ENCODE data around the gene SRRM3.
A peak's percentile ranks its signal among the peaks of the same experiment; 100 is the strongest.
"Not testable (repeated sequence)": the region's sequence is repeated elsewhere in the genome, so short reads cannot be mapped to it uniquely, and the experiment has no call there.

Gene SRRM3

DNA sequence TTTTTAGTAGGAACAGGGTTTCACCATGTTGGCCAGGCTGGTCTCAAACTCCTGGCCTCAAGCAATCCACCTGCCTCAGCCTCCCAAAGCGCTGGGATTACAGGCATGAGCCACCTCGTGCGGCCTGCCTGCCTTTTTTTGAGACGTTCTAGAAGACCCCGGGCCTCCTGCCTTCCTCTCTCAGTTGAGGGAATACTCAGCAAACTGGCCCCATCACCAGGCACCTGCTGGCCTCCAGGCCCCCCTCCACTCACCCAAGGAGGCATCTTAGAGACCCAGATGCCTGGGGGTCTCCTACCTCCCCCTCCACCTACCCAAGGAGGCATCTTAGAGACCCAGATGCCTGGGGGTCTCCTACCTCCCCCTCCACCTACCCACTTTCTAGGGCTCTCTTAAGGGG lies 91.2 kb downstream of the SRRM3 start:
- DNase-seq = not testable (repeated sequence)

DNA sequence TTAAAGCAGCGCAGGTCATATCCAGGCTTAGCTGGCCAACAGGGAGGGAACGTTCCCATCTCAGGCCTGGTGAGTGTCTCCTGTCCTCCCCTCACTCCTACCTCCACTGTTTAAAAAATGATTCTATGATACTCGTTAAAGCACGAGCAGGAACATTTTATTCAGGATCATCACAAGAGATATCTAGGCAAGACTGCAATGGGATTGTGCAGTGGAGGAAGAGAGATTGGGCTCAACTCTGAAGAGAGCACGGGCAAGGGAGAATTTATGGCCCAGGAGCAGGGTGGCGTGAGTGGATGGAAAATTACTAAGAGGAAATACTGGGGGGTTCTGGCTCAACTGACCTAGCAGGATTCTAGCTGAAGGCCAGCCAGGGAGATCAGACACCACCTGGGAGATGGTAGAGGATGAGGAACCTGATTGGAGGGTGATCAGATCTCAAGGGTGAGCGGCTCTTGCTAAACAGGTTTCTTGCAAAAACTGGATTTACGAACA lies 91.8 kb downstream of the SRRM3 start:
- no peak for DNase-seq

DNA sequence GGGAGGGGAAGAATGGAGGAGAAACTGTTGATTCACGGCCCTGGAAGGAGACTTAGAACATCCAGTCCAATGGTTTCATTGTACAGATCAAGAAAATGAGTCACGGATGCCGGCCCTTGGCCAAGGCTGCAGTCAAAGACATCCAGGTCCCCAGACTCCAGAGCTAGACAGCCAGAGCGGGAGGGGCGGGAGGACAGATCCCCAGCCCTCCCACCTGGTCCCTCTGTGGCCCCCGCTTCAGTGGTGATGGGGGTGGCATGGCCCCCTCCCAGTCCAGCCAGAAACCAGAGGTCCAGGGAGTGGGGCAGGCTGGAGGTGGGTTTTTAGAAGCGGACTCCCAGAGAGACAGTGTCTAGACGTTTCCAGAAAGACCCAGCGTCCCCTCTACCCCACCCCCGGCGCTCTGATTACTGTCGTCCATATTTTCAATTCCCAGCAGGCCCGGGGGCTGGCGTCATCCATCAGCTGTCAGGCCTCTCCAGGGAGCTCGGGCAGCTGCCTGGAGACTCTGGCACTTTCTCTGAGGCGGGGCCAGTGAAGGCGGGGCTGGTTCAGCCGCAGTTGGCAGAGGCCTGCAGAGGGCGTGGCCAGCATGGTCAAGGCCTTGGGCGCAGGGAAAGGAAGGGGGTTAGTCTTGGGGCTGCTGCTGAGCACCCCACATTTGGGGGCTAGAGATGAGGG lies 92.8 kb downstream of the SRRM3 start:
- peak; percentile 86 for DNase-seq

DNA sequence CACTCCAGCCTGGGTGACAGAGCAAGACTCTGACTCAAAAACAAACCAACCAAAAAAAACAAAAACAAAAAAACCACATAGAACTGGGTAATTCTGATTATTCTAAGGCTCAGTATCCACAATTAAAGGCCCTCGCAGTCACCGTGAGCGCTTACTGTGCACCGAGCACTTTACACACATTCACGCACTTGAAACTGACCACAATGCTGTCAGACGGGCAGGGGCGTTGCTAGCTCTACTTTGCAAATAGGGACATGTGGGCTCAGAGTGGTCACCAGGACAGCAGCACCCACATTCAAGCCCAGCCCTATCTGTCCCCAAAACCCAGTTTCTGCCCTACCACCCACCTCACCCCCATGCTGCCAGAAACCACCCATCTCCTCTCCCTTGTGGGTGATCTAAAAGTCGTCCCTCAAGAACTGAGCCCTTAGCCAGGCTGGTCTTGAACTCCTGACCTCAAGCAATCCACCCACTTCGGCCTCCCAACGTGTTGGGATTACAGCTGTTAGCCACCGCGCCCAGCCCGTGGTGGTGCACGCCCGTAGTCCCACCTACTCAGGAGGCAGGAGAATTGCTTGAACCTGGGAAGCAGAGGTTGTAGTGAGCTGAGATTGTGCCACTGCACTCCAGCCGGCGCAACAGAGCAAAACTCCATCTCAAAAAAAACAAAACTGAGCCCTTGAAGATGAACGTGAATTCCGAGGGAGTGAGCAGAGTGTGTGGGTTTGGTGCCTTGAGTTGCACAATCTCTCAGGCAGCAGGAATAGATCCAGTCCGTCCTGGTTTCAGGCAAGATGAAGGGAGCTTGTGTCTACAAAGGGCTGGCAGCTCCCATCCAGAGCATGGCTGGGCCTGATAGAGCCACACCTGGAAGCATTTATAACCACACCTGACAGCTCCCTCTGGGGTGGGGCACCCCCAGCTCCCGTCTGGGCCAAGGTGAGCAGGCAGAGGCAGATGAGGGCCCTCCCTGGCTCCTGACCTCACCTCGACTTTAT lies 95.3 kb downstream of the SRRM3 start:
- no peak for DNase-seq

DNA sequence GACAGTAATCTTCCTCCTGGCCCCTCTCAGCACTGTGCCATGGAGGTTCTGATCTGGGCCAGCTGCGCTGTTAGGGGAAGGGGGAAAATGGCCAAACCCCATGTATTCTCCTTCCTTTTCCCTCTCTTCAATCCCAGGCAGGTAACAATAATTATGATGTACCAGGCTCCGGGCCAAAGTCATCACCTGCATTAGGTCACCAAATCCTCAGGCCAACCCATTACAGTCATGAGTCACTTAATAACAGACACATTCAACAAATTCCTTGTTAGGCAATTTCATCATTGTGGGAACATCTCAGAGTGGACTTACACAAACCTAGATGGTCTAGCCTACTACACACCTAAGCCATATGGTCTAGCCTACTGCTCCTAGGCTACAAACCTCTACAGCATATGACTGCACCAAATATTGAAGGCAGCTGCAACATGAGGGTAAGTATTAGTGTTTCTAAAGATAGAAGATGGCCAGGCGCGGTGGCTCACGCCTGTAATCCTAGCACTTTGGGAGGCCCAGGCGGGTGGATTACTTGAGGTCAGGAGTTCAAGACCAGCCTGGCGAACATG lies 98.6 kb downstream of the SRRM3 start:
- peak; percentile 79 for DNase-seq

DNA sequence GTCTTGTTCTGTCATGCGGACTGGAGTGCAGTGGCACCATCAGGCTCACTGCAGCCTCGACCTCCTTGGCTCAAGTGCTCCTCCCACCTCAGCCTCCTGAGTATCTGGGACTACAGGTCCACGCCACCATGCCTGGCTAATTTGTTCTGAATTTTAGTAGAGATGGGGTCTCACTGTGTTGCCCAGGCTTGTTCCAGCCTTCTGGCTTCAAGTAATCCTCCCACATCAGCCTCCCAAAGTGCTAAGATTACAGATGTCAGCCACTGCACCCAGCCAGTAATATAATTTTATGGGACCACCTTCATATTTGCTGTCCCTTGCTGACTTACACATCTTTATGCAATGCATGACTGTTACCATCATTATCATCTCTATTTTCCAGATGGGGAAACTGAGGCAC lies 99.3 kb downstream of the SRRM3 start:
- no peak for DNase-seq

DNA sequence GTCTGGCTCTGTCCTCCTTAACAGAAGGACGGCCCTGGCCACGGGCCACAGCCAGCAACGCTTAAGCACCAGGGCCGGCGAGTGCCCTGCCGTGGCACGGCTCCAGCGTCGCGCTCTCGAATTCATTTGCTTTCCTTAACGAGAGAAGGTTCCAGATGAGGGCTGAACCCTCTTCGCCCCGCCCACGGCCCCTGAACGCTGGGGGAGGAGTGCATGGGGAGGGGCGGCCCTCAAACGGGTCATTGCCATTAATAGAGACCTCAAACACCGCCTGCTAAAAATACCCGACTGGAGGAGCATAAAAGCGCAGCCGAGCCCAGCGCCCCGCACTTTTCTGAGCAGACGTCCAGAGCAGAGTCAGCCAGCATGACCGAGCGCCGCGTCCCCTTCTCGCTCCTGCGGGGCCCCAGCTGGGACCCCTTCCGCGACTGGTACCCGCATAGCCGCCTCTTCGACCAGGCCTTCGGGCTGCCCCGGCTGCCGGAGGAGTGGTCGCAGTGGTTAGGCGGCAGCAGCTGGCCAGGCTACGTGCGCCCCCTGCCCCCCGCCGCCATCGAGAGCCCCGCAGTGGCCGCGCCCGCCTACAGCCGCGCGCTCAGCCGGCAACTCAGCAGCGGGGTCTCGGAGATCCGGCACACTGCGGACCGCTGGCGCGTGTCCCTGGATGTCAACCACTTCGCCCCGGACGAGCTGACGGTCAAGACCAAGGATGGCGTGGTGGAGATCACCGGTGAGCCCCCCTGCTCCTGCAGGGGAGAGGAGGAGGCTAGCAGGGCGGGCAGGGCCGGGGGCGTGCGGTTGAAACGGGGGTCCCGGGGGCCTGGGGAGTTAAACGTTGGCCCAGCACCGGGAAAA lies 100.9 kb downstream of the SRRM3 start, which contains the start of gene HSPB1:
TSS of gene HSPB1 (plus strand) at position 327 of the 855 bp plus-strand sequence. CDS start at position 367, 40 bp downstream.
- peak; percentile 93 for DNase-seq

DNA sequence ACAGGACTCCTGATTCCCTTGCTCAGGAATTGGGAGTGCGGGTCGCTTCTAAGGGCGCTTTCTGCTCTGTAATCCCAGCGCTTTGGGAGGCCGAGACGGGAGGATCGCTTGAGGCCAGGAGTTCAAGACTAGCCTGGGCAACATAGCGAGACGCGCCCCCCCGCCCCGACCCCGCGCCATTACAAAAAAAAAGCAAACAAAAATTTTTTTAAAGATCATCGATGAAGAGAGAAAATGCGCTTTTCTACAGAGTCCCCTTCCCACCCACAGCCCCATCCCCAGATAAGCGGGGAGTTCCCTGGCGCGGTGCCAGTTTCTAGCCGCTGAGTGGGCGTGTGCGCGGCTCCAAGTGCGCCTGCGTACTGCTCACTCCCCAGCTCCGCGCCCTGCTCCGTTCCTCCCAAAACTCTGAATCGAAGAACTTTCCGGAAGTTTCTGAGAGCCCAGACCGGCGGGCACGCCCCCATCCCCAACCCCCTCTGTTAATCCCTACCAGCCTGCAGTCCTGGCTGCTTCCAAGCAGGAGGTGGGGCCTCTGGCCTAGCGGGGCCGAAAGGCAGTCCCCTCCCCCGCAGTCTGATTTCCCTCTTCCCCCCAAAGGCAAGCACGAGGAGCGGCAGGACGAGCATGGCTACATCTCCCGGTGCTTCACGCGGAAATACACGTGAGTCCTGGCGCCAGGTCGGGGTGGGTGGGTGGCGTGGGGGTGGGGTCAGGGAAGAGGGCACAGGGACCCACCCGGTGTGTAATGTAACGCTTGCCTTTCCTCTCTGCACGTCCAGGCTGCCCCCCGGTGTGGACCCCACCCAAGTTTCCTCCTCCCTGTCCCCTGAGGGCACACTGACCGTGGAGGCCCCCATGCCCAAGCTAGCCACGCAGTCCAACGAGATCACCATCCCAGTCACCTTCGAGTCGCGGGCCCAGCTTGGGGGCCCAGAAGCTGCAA lies 101.8 kb downstream of the SRRM3 start:
- peak; percentile 60 for DNase-seq

DNA sequence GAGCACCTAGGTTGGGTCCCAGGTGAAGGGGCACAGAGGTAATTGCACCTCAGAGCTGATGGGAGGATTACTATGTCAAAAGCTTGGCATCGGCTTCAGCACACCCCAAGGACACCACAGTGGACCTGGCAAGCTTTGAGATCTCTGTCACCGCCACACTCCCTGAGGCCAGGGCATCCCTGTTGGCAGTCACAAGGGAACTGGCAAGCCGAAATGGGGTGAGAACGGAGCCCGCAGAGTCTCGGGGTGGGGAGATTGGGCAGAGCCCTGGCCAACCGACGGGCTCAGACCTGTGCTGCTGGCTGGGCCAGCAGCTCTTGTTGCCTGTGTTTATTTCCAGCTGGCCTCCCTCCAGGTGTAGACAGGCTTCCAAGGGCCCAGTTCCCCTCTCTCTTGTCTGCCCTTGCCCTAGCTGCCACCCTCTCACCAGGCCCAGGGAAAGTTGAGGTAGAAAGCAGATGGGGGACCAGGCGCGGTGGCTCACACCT lies 103.2 kb downstream of the SRRM3 start:
- no peak for DNase-seq

DNA sequence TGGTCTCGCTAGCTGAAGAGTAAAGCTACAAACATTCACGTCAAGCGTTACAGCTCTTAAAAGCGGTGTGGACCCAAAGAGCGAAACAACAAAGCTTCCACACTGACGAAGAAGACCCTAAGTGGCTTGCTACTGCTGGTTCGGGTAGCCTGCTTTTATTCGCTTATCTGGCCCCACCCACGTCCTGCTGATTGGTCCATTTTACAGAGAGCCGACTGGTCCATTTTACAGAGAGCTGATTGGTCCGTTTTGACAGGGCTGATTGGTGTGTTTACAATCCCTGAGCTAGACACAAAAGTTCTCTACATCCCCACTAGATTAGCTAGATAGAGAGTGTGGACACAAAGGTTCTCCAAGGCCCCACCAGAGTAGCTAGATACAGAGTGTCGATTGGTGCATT lies 107.2 kb downstream of the SRRM3 start:
- not testable (repeated sequence) for DNase-seq

DNA sequence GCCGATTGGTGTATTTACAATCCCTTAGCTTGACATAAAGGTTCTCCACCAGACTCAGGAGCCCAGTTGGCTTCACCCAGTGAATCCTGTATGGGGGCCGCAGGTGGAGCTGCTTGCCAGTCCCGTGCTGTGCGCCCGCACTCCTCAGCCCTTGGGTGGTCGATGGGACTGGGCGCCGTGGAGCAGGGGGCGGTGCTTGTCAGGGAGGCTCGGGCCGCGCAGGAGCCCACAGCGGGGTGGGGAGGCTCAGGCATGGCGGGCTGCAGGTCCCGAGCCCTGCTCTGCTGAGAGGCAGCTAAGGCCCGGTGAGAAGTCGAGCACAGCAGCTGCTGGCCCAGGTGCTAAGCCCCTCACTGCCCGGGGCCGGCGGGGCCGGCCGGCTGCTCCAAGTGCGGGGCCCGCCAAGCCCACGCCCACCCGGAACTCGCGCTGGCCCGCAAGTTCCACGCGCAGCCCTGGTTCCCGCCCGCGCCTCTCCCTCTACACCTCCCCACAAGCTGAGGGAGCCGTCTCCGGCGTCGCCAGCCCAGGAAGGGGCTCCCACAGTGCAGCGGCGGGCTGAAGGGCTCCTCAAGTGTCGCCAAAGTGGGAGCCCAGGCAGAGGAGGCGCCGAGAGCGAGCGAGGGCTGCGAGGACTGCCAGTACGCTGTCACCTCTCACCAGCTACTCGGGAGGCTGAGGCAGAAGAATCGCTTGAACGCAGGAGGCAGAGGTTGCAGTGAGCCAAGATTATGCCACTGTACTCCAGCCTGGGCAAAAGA lies 107.8 kb downstream of the SRRM3 start:
- DNase-seq = not testable (repeated sequence)

DNA sequence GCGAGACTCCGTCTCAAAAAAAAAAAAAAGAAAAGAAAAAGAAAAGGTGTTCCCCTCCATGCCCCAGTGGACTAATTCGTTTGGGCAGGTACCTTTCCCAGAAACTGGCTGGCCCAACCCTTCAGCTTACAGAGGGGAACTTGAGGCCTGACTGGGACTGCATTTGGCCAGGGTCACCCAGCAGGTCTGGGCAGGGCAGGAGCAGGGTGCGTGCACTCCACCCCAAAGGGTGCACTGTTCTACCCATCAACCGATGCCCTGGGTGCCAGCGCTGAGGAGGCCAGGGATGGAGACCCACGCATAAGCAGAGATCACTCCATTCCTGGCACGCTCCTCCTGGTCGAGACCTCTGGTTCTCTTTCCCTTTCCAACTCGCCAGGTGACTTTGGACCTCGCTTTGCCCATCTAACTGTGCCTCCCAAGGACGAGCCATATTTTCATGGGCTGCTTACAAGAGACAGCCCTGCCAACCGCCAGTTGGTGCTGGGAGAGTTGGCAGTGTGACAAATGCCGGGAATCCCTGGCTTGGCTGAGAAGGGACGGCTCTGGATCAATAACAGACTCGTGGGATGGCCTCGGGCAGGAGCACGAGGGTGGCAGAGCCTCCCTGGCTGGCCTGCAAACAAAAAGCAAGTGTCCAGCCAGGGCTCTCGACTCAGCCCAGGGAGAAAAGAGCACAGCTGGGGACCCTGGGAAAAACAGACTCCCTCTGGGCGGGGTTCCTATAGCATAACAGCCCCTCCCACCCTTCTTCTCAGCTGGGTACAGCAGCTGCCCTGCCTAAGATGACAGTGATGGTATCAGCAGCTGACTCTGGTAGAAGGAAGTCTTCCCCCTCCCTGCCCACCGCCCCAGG lies 108.6 kb downstream of the SRRM3 start:
- peak; percentile 52 for DNase-seq

DNA sequence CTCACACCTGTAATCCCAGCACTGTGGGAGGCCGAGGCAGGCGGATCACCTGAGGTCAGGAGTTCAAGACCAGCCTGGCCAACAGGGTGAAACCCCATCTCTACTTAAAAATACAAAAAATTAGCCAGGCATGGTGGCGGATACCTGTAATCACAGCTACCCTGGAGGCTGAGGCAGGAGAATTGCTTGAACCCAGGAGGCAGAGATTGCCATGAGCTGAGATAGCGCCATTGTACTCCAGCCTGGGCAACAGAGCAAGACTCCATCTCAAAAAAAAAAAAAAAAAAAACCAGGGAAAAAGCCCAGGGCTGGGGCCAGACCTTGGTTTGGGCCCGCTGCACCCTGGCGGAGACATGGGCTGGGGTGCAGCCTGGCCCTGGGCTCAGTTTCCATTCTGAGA lies 110.1 kb downstream of the SRRM3 start:
- not testable (repeated sequence) for DNase-seq

DNA sequence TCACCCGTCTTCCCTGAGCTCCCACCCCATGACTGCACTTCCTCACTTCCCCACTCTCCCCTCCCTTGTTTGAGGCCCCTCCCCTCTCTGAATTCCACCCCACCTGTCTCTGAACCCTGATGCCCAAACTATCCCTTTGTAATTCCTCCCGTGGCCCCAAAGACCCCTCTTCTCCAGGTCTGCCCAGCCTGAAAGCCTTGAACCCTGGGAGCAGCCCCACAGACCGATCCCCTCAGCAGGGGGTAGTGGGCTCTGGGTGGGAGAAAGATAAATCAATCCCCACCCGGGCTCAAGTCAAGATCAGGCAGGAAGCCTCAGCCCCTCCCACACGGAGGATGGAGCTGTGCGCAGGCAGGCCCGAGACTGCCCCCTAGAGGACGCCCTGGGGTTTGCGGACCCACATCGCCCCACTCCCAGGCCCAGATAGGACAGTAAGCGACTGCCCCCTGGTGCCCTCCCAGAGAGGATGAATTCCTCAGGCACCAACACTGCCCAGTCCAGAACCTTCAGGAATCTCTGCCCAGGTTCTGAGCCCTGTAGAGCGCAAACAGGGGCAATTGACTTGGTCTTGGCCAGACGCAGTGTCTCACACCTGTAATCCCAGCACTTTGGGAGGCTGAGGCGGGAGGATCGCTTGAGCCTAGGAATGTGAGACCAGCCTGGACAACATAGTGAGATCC lies 112.5 kb downstream of the SRRM3 start:
- DNase-seq = peak; percentile 89

DNA sequence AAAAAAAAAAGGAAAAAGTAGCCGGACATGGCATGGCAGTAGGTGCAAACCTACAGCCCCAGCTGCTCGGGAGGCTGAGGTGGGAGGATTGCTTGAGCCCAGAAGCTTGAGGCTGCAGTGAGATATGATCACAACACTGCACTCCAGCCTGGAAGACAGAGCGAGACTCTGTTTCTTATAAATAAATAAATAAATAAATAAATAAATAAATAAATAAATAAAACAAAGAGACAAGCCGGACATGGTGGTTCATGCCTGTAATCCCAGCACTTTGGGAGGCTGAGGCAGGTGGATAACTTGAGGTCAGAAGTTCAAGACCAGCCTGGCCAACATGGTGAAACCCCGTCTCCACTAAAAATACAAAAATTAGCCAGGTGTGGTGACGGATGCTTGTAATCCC lies 113.0 kb downstream of the SRRM3 start:
- DNase-seq = not testable (repeated sequence)

DNA sequence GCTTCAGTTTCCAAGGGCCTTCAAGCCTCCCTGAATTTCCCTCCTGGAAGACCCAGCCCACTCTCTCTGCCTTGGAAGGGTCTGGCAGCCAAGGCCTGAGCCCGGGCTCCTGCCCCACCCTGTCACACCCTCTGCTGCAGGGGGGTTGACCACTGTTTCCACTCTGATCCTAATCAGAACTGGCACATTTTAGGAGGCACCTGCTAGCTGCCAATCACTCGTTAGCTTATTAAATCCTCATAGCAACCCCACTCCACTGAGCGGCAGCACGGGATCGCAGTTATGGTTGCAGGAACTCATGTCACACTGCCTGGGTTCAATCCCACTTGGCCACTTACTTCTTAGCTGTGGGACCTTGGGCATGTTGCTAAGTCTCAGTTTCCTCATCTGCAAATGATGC lies 113.7 kb downstream of the SRRM3 start:
- DNase-seq = no peak

DNA sequence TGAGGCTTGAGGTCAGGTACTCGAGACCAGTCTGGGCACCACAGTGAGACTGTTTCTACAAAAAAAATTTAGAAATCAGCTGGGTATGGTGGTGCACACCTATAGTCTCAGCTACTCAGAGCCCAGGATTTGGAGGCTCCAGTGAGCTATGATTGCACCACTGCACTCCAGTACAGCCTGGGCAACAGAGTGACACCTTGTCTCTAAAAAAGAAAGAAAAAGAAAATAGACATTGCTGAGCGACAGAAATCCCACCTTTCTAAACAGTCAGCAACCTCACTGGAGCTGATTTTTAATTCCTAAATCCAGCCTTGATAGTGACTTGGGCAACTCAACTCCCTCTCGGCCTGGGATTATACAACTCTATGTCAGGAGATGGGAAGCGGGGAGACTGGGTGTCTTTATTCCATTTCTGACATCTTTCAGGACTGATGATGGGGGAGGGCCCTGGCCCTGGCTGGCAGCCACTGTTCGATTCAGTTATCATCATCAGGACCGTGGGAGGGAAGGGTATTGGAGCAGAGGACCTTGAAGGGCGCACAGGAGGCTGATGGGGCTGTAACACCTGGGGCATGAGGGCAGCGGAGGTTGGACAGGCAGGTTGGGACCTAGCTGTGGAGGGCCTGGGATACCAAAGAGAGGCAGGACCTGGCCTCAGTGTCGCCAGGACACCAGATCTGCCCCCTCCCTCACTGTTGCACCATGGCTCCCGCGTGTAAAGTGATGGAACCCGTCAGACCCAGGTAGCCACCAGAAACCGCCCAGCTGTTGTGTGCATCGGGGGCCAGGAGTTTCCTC lies 115.5 kb downstream of the SRRM3 start:
- no peak for DNase-seq

Measured in NCI-H774 (cell line).